GM23338 (cell line): ENCODE results near the gene USP30. TPM values are rescaled to one million over a fixed set of nuclear protein-coding genes. Genes with fewer than 3 reads are reported as not detected.

Experiments used
- ATAC-seq: fragments of 200-7000 bp; cut with Tn5 transposase; 3 replicates; pipeline ENCODE4 v1.9.1; 2020
- DNase-seq: peaks from one replicate; pipeline ENCODE4 v3.0.0-alpha.2; 2015; ENCODE audit warnings: low spot score
- H2AFZ ChIP-seq: fragments of 200-600 bp; sonication (generic); 2 replicates; pipeline ENCODE4 v1.8.0; 2016; ENCODE audit warnings: antibody characterized with exemption, mild to moderate bottlenecking, moderate library complexity
- H3F3A ChIP-seq: fragments of 200-600 bp; sonication (generic); replicated peaks from 2 replicates; pipeline ENCODE4 v1.8.0; 2017; ENCODE audit warnings: antibody characterized with exemption, mixed run types, low read depth
- H3K27ac ChIP-seq: fragments of 200-600 bp; sonication (generic); 2 replicates; pipeline ENCODE4 v1.6.1; 2016; ENCODE audit warnings: low read depth
- H3K27me3 ChIP-seq: fragments of 200-600 bp; sonication (generic); 2 replicates; pipeline ENCODE4 v1.8.0; 2016; ENCODE audit warnings: mild to moderate bottlenecking, mixed run types, moderate library complexity; ENCODE audit not compliant: insufficient read depth
- H3K36me3 ChIP-seq: fragments of 200-600 bp; sonication (generic); 2 replicates; pipeline ENCODE4 v1.8.0; 2016; ENCODE audit warnings: mild to moderate bottlenecking; ENCODE audit not compliant: insufficient read depth
- H3K4me1 ChIP-seq: fragments of 200-600 bp; sonication (generic); 2 replicates; pipeline ENCODE4 v1.8.0; 2016; ENCODE audit warnings: mild to moderate bottlenecking, moderate library complexity; ENCODE audit not compliant: insufficient read depth
- H3K4me2 ChIP-seq: fragments of 200-600 bp; sonication (generic); 2 replicates; pipeline ENCODE4 v1.7.1; 2017; ENCODE audit warnings: mixed run types
- H3K4me3 ChIP-seq: fragments of 200-600 bp; sonication (generic); 2 replicates; pipeline ENCODE4 v1.6.1; 2016; ENCODE audit warnings: mixed run types
- H3K79me2 ChIP-seq: fragments of 200-600 bp; sonication (generic); replicated peaks from 2 replicates; pipeline ENCODE4 v1.8.0; 2017; ENCODE audit warnings: mild to moderate bottlenecking; ENCODE audit not compliant: insufficient read depth
- H3K9me2 ChIP-seq: fragments of 200-600 bp; sonication (generic); 2 replicates; pipeline ENCODE4 v1.8.0; 2017; ENCODE audit not compliant: insufficient read depth
- H4K20me1 ChIP-seq: fragments of 200-600 bp; sonication (generic); replicated peaks from 2 replicates; pipeline ENCODE4 v1.8.0; 2017; ENCODE audit warnings: mild to moderate bottlenecking; ENCODE audit not compliant: insufficient read depth
- H3K27ac Mint-ChIP-seq: 2 replicates; pipeline ENCODE4 v1.8.0; 2020; ENCODE audit warnings: inconsistent platforms, mild to moderate bottlenecking, moderate library complexity, mixed read lengths
- H3K27me3 Mint-ChIP-seq: 3 replicates; pipeline ENCODE4 v1.8.0; 2022; ENCODE audit warnings: low read depth, mild to moderate bottlenecking, moderate library complexity, mixed read lengths, inconsistent platforms; ENCODE audit not compliant: insufficient read depth, poor library complexity
- H3K36me3 Mint-ChIP-seq: 3 replicates; pipeline ENCODE4 v1.8.0; 2021; ENCODE audit warnings: low read depth, mild to moderate bottlenecking, inconsistent platforms, moderate library complexity, mixed read lengths
- H3K4me1 Mint-ChIP-seq: 3 replicates; pipeline ENCODE4 v1.8.0; 2020; ENCODE audit warnings: mild to moderate bottlenecking, inconsistent platforms, mixed read lengths
- H3K4me3 Mint-ChIP-seq: 3 replicates; pipeline ENCODE4 v1.8.0; 2021; ENCODE audit warnings: moderate library complexity, mild to moderate bottlenecking, inconsistent platforms, mixed read lengths
- H3K9me3 Mint-ChIP-seq: 3 replicates; pipeline ENCODE4 v1.8.0; 2020; ENCODE audit warnings: moderate library complexity, mild to moderate bottlenecking, inconsistent platforms, mixed read lengths
- CREB1 ChIP-seq: fragments of 250-450 bp; sonication (Bioruptor Pico); IDR thresholded peaks from 2 replicates; pipeline ENCODE4 v1.5.0; 2020; ENCODE audit warnings: low read depth, mild to moderate bottlenecking, moderate library complexity
- EZH2 ChIP-seq: fragments of 200-600 bp; sonication (generic); IDR thresholded peaks from one replicate; pipeline ENCODE4 v1.8.0; 2017; ENCODE audit warnings: antibody characterized with exemption, mild to moderate bottlenecking, low read depth; ENCODE audit not compliant: unreplicated experiment
- EZH2phosphoT487 ChIP-seq: fragments of 200-600 bp; sonication (generic); IDR thresholded peaks from one replicate; pipeline ENCODE4 v1.8.1; 2018; ENCODE audit warnings: antibody characterized with exemption; ENCODE audit not compliant: unreplicated experiment
- JUNB ChIP-seq: IDR thresholded peaks from one replicate; pipeline ENCODE4 v1.6.1; 2016; ENCODE audit warnings: antibody characterized with exemption; ENCODE audit not compliant: unreplicated experiment
- NANOG ChIP-seq: IDR thresholded peaks from 2 replicates; pipeline ENCODE4 v1.6.1; 2016; ENCODE audit warnings: antibody characterized with exemption, borderline replicate concordance
- POLR2AphosphoS5 ChIP-seq: IDR thresholded peaks from 2 replicates; pipeline ENCODE4 v1.6.1; 2016; ENCODE audit warnings: antibody characterized with exemption, low read depth
- STAT1 ChIP-seq: IDR thresholded peaks from one replicate; pipeline ENCODE4 v1.6.1; 2016; ENCODE audit warnings: antibody characterized with exemption; ENCODE audit not compliant: unreplicated experiment
- ZNF114 ChIP-seq: fragments of 250-450 bp; sonication (Bioruptor Pico); IDR thresholded peaks from 2 replicates; pipeline ENCODE4 v1.5.0; 2020; ENCODE audit warnings: mild to moderate bottlenecking, moderate library complexity
- ZNF331 ChIP-seq: fragments of 250-450 bp; sonication (Bioruptor Pico); IDR thresholded peaks from 2 replicates; pipeline ENCODE4 v1.5.0; 2020; ENCODE audit warnings: low read depth, mild to moderate bottlenecking, moderate library complexity
- polyA plus RNA-seq: library from polyadenylated mRNA; unstranded; fragments of >200 nt; fragmentation: Nextera tagmentation; extraction: Ambion mirVana; gene quantifications from 2 replicates; pipeline ENCODE4 v1.2.1, GENCODE V29; 2016
- total RNA-seq: library from RNA; depleted of rRNA; stranded (reverse); fragments of >200 nt; shearing (Covaris generic); gene quantifications from 2 replicates; pipeline ENCODE4 v1.2.3, GENCODE V29; 2014
- TF ChIP-seq, protein P1 (sequence below): IDR thresholded peaks from one replicate; pipeline ENCODE4 v1.6.1; 2018; ENCODE audit warnings: antibody characterized with exemption; ENCODE audit not compliant: unreplicated experiment
- TF ChIP-seq, protein P2 (sequence below), 2 experiments: fragments of 200-600 bp in 1 of 2; sonication (generic) in 1 of 2; conservative IDR thresholded peaks; 2 replicates each; pipeline versions ENCODE4 v1.5.1 to v1.6.1; 2016 to 2017; ENCODE audit warnings: antibody characterized with exemption in 2 of 2, low read depth in 2 of 2, mild to moderate bottlenecking in 2 of 2, moderate library complexity in 1 of 2
- TF ChIP-seq, protein P3 (sequence below): IDR thresholded peaks from 2 replicates; pipeline ENCODE4 v1.6.1; 2016; ENCODE audit warnings: antibody characterized with exemption
- TF ChIP-seq, protein P4 (sequence below): fragments of 250-450 bp; sonication (Bioruptor Pico); IDR thresholded peaks from 2 replicates; pipeline ENCODE4 v1.5.0; 2020; ENCODE audit warnings: mild to moderate bottlenecking, moderate library complexity

USP30 gene
- total and polyA plus RNA-seq, 2 experiments from 2014 or later, result 2.9 to 6.1 TPM

DNA sequence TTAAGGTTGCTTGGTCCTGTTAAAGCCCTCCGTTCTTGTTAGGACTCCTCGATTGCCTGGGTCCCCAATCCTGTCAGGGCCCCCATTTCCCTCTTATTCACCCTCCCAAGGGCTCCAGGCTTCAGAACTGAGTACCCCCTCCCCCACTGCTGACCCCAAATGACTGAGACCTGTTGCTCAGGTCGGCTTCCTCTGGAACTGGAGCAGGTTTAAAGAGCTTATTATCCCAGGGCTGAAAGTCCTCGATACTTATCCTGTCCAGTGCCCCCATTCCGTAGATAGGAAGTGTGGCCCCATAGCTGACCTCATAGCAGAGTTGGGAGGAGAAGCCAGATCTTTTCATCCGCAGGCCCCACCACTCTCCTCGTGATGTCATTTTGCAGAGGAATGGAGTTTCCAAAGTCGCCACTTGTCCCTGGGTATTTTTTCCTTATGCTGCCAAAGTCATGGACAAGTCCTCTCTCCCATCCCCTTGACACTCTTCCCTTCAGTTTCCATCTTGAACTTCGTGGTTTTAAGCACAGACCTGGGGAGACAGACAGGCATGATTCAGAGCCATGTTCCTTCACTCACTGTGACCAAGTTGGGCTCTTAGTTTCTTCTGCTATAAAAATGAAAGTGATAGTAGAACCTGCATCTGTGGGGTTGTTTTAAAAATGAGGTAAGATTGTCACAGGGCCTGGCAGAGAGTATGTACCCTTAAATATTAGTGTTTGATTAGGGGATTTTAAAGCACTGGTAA lies 1.2 kb downstream of the USP30 start:
- DNase-seq (no peak), ATAC-seq (no peak)
- no peaks in the 10 kb centered on the region for H3K9me2 ChIP-seq
- H3K79me2 ChIP-seq, result no peaks in the 10 kb centered on the region
- H3K27ac Mint-ChIP-seq, result no peak overlapping the region
- H3K9me3 Mint-ChIP-seq, result no peaks in the 10 kb centered on the region; the same call in 2 of the 3 replicates
- peak overlapping the region; percentile 93 for H3K4me2 ChIP-seq
- H3K36me3 ChIP-seq, result no peaks in the 10 kb centered on the region
- no peak for TF ChIP-seq EZH2phosphoT487
- TF ChIP-seq, protein P1, sequence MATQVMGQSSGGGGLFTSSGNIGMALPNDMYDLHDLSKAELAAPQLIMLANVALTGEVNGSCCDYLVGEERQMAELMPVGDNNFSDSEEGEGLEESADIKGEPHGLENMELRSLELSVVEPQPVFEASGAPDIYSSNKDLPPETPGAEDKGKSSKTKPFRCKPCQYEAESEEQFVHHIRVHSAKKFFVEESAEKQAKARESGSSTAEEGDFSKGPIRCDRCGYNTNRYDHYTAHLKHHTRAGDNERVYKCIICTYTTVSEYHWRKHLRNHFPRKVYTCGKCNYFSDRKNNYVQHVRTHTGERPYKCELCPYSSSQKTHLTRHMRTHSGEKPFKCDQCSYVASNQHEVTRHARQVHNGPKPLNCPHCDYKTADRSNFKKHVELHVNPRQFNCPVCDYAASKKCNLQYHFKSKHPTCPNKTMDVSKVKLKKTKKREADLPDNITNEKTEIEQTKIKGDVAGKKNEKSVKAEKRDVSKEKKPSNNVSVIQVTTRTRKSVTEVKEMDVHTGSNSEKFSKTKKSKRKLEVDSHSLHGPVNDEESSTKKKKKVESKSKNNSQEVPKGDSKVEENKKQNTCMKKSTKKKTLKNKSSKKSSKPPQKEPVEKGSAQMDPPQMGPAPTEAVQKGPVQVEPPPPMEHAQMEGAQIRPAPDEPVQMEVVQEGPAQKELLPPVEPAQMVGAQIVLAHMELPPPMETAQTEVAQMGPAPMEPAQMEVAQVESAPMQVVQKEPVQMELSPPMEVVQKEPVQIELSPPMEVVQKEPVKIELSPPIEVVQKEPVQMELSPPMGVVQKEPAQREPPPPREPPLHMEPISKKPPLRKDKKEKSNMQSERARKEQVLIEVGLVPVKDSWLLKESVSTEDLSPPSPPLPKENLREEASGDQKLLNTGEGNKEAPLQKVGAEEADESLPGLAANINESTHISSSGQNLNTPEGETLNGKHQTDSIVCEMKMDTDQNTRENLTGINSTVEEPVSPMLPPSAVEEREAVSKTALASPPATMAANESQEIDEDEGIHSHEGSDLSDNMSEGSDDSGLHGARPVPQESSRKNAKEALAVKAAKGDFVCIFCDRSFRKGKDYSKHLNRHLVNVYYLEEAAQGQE, result no peak
- TF ChIP-seq, protein P2, sequence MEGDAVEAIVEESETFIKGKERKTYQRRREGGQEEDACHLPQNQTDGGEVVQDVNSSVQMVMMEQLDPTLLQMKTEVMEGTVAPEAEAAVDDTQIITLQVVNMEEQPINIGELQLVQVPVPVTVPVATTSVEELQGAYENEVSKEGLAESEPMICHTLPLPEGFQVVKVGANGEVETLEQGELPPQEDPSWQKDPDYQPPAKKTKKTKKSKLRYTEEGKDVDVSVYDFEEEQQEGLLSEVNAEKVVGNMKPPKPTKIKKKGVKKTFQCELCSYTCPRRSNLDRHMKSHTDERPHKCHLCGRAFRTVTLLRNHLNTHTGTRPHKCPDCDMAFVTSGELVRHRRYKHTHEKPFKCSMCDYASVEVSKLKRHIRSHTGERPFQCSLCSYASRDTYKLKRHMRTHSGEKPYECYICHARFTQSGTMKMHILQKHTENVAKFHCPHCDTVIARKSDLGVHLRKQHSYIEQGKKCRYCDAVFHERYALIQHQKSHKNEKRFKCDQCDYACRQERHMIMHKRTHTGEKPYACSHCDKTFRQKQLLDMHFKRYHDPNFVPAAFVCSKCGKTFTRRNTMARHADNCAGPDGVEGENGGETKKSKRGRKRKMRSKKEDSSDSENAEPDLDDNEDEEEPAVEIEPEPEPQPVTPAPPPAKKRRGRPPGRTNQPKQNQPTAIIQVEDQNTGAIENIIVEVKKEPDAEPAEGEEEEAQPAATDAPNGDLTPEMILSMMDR (conservative IDR thresholded peaks at IDR 0.05; ENCODE audit: low read depth in 2 of 2), result no peak
- TF ChIP-seq POLR2AphosphoS5, result no peak
- no peak for TF ChIP-seq NANOG
- TF ChIP-seq CREB1 (CRISPR knock-in tag), result no peak
- TF ChIP-seq, protein P3, sequence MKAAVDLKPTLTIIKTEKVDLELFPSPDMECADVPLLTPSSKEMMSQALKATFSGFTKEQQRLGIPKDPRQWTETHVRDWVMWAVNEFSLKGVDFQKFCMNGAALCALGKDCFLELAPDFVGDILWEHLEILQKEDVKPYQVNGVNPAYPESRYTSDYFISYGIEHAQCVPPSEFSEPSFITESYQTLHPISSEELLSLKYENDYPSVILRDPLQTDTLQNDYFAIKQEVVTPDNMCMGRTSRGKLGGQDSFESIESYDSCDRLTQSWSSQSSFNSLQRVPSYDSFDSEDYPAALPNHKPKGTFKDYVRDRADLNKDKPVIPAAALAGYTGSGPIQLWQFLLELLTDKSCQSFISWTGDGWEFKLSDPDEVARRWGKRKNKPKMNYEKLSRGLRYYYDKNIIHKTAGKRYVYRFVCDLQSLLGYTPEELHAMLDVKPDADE, result no peak
- no peak for TF ChIP-seq ZNF331 (CRISPR knock-in tag)
- TF ChIP-seq EZH2, result no peak
- no peak for TF ChIP-seq JUNB
- no peak for TF ChIP-seq ZNF114
- TF ChIP-seq, protein P4, sequence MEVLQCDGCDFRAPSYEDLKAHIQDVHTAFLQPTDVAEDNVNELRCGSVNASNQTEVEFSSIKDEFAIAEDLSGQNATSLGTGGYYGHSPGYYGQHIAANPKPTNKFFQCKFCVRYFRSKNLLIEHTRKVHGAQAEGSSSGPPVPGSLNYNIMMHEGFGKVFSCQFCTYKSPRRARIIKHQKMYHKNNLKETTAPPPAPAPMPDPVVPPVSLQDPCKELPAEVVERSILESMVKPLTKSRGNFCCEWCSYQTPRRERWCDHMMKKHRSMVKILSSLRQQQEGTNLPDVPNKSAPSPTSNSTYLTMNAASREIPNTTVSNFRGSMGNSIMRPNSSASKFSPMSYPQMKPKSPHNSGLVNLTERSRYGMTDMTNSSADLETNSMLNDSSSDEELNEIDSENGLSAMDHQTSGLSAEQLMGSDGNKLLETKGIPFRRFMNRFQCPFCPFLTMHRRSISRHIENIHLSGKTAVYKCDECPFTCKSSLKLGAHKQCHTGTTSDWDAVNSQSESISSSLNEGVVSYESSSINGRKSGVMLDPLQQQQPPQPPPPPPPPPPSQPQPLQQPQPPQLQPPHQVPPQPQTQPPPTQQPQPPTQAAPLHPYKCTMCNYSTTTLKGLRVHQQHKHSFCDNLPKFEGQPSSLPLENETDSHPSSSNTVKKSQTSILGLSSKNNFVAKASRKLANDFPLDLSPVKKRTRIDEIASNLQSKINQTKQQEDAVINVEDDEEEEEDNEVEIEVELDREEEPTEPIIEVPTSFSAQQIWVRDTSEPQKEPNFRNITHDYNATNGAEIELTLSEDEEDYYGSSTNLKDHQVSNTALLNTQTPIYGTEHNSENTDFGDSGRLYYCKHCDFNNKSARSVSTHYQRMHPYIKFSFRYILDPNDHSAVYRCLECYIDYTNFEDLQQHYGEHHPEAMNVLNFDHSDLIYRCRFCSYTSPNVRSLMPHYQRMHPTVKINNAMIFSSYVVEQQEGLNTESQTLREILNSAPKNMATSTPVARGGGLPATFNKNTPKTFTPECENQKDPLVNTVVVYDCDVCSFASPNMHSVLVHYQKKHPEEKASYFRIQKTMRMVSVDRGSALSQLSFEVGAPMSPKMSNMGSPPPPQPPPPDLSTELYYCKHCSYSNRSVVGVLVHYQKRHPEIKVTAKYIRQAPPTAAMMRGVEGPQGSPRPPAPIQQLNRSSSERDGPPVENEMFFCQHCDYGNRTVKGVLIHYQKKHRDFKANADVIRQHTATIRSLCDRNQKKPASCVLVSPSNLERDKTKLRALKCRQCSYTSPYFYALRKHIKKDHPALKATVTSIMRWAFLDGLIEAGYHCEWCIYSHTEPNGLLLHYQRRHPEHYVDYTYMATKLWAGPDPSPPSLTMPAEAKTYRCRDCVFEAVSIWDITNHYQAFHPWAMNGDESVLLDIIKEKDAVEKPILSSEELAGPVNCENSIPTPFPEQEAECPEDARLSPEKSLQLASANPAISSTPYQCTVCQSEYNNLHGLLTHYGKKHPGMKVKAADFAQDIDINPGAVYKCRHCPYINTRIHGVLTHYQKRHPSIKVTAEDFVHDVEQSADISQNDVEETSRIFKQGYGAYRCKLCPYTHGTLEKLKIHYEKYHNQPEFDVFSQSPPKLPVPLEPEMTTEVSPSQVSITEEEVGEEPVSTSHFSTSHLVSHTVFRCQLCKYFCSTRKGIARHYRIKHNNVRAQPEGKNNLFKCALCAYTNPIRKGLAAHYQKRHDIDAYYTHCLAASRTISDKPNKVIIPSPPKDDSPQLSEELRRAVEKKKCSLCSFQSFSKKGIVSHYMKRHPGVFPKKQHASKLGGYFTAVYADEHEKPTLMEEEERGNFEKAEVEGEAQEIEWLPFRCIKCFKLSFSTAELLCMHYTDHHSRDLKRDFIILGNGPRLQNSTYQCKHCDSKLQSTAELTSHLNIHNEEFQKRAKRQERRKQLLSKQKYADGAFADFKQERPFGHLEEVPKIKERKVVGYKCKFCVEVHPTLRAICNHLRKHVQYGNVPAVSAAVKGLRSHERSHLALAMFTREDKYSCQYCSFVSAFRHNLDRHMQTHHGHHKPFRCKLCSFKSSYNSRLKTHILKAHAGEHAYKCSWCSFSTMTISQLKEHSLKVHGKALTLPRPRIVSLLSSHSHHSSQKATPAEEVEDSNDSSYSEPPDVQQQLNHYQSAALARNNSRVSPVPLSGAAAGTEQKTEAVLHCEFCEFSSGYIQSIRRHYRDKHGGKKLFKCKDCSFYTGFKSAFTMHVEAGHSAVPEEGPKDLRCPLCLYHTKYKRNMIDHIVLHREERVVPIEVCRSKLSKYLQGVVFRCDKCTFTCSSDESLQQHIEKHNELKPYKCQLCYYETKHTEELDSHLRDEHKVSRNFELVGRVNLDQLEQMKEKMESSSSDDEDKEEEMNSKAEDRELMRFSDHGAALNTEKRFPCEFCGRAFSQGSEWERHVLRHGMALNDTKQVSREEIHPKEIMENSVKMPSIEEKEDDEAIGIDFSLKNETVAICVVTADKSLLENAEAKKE, result no peak
- no peak for TF ChIP-seq STAT1
- H4K20me1 ChIP-seq, result no peaks in the 10 kb centered on the region; the same call in 1 of the 2 replicates
- peak overlapping the region; percentile 95 for H3K4me3 Mint-ChIP-seq
- no peaks in the 10 kb centered on the region for H3F3A ChIP-seq
- H3K4me3 ChIP-seq, result peak overlapping the region; percentile 97
- H2AFZ ChIP-seq, result peak overlapping the region; percentile 99
- H3K27me3 Mint-ChIP-seq, result peaks cover 2% of the 10 kb centered on the region
- H3K36me3 Mint-ChIP-seq, result no peaks in the 10 kb centered on the region
- H3K4me1 ChIP-seq, result peaks cover 9% of the 10 kb centered on the region; the same call in 1 of the 2 replicates
- peaks cover 12% of the 10 kb centered on the region for H3K4me1 Mint-ChIP-seq
- no peaks in the 10 kb centered on the region for H3K27me3 ChIP-seq
- no peak overlapping the region for H3K27ac ChIP-seq
